Left colon (tissue), 2 donors: ENCODE results near the gene TRAIP. TPM values are rescaled to one million over a fixed set of nuclear protein-coding genes. Genes with fewer than 3 reads are reported as not detected.
A peak's percentile ranks its signal among the peaks of the same experiment; 100 is the strongest.
"Not testable (repeated sequence)": the region's sequence is repeated elsewhere in the genome, so short reads cannot be mapped to it uniquely, and the experiment has no call there.

Source experiments
- ATAC-seq: fragments of 200-7000 bp; cut with Tn5 transposase; one replicate; pipeline ENCODE4 v1.9.1; 2020; ENCODE audit warnings: mild to moderate bottlenecking, moderate library complexity
- DNase-seq, 2 donors: peaks; one replicate each; pipeline ENCODE4 v3.0.0-alpha.2; 2020
- intact Hi-C, 2 donors: fragments of 100-400 bp; cut with DNase I in 1 of 2; cut with micrococcal nuclease in 1 of 2; formaldehyde crosslinking; loops; one replicate each; pipeline versions ENCODE4 v1.11.2 to v1.14.0; 2022; cut with DNase I, micrococcal nuclease
- total RNA-seq, 2 donors: library from RNA; stranded (reverse); fragmentation: NEBNext Ultra II Directional; extraction: Animal tissue kit (Norgen Biotek cat#: 25700); gene quantifications; one replicate each; pipeline ENCODE4 v1.2.1, GENCODE V29; 2021
- donor health status: DM: no; HTN: no; CAD: no.
- donor health status: DM: yes; HTN: yes; CAD: no.

Gene TRAIP
- total RNA-seq, 2 donors from 2014 or later, result 3.2 to 5.3 TPM

GRCh38 chr3:49841126-49841696, 15.2 kb downstream of the TRAIP start:
- intact Hi-C loops, result loop anchor here in 1 of 2 donors (5.0 kb wide), 1 partner anchor 39 kb away; the partner anchor contains the start of gene INKA1
- ATAC-seq (peak; percentile 35), DNase-seq (peak in 1 of 2 donors; percentile 10)

DNA sequence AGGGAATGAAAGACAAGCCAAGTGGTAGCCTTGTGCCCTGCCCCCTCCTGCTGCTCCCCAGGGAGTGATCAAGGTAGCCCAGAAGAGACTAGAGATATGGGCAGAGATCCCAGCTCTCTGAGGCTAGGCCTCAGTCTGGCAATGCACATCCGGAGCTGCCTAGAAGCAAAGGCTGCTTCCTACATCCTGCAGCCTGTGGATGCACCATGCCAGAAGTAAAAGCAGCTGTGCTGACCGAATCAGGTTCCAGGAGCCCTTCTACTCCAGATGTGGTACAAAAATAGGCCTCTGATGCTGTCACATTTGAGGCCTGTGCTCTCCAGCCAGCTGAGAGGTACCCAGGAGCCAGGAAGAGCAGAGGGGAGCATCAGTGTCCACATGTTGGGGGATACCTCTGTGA, 16.0 kb downstream of the TRAIP start:
- ATAC-seq (no peak), DNase-seq (no peak)
- intact Hi-C loops, result loop anchor here in 1 of 2 donors (5.0 kb wide), 1 partner anchor 38 kb away; the partner anchor contains the start of gene INKA1

DNA sequence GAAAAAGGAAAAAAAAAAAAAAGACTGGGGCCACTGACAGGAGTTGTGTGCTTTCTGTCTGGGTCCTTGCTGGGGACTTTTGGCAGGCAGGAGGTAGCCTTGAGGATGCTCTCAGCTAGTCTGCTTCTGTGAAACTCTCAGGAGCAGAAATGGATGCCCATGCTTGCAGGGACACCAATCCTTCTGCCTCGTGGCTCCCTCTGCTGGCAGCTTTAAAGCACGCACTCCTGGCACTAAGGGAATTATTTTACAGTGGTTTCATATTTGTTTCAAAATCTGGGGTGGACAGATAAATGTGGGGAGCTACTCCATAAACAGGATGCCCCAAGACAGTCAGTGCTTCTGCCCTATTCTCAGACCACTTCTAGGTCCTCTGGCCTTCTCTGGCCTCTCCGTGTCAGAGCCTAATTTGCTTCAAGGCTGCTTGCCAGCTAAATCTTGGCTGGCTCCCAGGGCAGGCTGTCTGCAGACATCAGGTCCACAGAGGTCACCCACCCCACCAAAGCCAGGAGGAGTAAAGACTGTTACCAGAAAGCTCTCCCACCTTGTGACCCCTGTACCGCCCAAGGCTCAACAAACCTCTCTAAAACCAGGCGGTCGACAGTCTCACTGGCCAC, 17.1 kb downstream of the TRAIP start:
- ATAC-seq (peak; percentile 92), DNase-seq (peak; percentile 73 to 88)
- intact Hi-C loops, result loop anchor here in 1 of 2 donors (5.0 kb wide), 1 partner anchor 137 kb away; no protein-coding TSS in a partner anchor

DNA sequence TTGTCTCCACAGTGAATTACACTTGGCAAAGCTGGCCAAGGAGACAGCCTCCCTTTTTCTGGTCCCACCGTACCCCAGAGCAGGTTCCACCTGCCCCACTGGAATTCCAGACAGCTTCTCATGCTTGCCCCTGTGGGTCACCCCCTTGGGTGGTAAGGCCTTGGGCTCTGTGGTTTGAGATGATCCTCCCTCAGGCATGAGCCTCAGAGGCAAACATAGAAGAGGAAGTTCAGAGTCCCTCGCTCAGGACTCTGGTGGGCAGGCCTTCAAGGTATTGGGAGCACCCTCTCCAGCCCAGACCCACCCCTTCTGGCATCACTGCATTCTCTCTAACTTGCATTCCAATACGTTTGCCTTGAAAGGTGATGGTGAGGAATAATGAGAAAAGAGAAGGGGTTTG, 25.0 kb downstream of the TRAIP start:
- no peak for ATAC-seq
- intact Hi-C loops, result no loop called here
- no peak for DNase-seq

DNA sequence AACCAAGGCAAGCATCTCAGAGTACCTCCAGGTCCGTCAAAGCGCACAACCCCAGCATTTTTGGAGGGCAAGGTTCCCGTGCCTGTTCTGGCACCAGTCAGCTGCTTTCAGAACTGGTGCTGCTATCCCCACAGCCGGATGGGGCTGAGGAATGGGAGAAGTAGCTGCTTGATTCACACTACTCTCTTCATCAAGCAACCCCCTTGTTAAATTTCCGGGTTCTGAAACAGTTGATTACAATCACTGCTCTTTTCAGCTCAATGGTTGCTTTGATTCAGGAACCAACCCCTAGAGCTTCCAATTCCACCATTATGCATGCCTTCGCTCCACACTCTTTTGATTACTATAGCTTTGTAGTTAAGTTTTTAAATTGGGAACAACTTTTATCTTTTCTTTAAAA, 30.3 kb downstream of the TRAIP start:
- ATAC-seq, result no peak

GRCh38 chr3:49823131-49823530, 33.2 kb downstream of the TRAIP start:
- ATAC-seq, DNase-seq, intact Hi-C loops: not testable (repeated sequence)

More for the DNA sequence above, 30.3 kb downstream of the TRAIP start:
- no peak for DNase-seq
- intact Hi-C loops, result no loop called here

DNA sequence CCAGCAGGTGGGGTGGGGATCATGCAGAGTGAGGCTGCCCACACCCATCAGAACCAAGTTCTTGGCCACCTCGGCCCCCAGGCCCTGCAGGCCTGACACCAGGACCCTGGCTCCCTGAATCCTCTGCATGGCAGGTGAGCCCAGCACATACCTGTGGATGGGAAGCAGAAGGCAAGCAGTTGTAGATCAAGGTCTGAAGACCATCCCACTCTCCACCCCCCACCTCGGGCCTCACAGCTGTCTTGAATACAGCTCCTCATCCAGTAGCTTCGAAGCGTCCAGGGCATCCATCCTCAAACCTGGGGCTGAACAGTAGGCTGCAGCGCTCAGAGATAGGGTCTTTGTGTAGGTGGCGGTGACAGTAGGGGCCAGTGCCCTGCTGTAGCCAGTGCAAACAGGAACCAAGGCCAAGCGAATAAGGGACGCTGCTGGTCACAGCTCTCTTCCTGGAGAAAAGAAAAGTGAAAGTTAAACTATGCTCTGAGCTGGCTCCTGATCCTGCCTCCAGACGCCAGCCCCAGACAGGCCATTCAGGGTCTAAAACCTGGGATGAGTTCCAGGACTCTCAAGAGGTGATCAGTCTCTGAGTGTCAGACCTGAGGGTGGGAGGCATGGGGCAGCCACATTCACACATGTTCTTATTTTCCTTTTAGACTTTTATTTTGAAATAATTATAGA, 42.7 kb downstream of the TRAIP start, which contains the start of gene UBA7:
Gene UBA7 (minus strand): TSS at position 457 of the 678 bp plus-strand sequence. CDS start 166 bp downstream, at position 291.
- peak; percentile 53 to 55 for DNase-seq
- intact Hi-C loops, result no loop called here
- peak; percentile 98 for ATAC-seq

DNA sequence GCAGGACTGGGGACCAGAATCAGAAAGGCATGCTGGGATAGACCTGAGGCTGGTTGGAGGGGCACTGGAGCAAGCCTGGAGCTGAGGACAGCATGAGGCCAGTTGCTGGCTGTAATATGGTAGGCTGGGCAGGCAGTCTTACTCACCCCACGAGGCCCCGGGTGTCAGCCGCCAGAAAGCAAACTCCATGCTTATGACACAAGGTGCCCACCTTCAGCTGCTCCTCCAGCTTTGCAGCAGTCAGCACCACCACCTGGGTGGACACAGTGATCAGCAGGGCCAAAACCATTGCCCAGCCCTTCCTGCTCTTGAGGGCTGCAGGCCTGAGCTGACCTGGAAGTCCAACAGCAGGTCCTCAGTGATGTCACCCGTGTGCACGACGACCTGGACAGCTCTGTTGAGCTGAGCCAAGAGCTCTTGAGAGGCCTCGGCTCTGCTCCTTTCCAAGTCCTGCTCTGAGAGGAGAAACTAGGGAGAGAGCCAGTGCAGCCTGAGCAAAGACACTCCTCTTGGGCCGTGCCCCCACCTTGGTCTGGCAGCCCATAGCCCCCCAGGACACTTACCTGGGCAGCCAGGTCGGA, 43.4 kb downstream of the TRAIP start:
- peak; percentile 37 for ATAC-seq
- intact Hi-C loops, result no loop called here
- peak in 1 of 2 donors; percentile 16 for DNase-seq

GRCh38 chr3:49807431-49808114, 48.8 kb downstream of the TRAIP start:
- intact Hi-C loops, result loop anchor here in 1 of 2 donors (10.0 kb wide), 1 partner anchor 97 kb away; the partner anchor contains the start of gene MST1R
- ATAC-seq (no peak), DNase-seq (no peak)

- intact Hi-C loops, result loop anchor here in 1 of 2 donors (10.0 kb wide), 1 partner anchor 98 kb away; the partner anchor contains the start of gene MST1R
- ATAC-seq (no peak), DNase-seq (no peak)
Measured at GRCh38 chr3:49806850-49807249, 49.5 kb downstream of the TRAIP start.

DNA sequence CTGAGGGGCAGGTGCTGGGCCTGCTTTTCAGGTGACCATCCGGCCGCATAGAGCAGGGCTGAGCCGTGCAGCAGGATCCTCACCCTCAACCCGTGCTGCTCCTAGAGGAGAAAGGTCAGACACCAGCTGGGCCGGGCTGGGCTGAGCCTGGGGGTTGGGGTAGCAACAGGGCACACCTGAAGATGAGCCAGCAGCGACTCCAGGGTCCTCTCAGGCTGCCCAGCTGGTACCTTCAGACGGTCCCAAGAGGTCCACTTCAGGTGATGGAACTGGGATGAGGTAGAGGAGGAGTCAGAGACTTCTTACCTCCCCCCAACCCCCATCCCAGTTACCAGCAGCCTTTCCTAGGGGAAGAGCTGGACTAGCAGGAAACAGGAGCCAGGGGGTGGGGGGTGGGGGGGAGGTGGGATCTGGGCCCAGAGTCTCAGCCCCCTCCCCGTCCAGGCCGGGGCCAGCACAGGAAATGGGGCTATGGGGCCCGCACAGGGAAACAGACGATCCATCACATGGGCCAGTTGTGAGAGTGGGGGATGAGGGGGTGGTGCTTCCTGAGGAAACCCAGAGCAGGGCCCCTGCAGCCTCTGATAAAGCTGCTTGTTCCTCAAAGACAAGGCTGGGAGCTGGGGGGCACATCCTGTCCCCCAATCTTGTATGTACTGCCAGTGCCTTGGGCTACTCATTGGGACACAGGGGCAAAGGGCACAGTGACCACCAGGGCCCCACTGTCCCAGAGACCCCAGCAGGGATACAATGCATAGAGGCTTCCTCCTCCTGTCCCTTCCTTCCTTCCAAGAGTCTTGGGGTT, 50.3 kb downstream of the TRAIP start:
- no peak for ATAC-seq
- peak in 1 of 2 donors; percentile 46 for DNase-seq
- intact Hi-C loops, result loop anchor here in 1 of 2 donors (10.0 kb wide), 1 partner anchor 99 kb away; the partner anchor contains the start of gene MST1R

DNA sequence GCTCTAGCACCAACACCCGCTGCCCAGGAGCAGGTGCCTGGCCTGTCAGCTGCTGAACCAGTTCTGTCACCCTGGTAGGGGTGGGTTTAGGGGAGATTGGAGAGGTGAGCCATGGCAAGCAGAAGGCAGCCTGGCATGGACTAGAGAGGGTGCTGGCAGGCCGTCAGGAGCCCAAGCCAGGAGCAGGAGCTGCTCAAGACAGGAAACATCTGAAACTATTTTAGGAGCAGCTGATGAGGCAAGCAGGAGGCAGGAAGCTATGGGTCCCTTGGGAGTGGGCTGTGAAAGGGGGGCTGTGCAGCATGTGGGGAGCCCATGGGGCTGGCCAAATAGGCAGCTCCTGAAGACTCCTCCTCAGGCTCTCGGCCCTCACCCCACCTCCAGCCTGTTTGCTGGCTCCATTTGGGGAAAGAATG, 51.0 kb downstream of the TRAIP start:
- intact Hi-C loops, result loop anchor here in 1 of 2 donors (10.0 kb wide), 1 partner anchor 99 kb away; the partner anchor contains the start of gene MST1R
- DNase-seq, result peak; percentile 50 to 57
- ATAC-seq, result peak; percentile 21

DNA sequence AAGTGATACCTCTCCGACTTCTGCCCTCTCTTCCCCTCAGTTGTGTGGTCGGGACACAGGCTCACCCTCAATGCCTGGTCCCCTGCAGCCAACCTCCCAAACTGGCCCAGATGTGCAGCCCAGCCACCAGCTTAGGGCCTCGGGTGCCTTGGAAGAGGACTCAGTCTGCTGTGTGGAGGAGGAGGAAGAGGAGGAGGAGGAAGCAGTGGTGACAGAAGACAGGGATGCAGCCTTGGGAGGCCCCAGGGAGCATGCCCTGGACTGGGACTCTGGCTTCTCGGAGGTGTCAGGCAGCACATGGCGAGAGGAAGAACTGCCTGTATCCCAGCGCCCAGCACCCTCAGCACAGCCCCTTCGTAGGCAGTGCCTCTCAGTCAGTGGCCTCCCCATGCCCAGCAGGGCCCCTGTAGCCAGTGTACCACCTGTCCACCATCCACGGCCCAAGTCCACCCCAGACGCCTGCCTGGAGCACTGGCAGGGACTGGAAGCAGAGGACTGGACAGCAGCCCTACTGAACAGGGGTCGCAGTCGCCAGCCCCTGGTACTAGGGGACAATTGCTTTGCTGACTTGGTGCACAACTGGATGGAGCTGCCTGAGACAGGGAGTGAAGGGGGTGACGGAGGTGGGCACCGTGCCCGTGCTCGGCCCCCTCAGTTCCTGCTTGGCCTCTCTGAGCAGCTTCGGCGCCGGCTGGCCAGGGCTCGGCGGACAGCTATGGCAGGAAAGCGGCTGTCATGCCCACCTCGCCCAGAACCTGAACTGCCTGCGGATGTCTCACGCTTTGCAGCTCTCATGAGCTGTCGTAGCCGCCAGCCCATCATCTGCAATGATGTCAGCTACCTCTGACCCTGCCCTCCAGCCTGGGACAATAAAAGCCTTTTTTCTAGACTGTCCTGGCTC, 52.0 kb downstream of the TRAIP start:
- DNase-seq (peak in 1 of 2 donors; percentile 20), ATAC-seq (no peak)
- intact Hi-C loops, result loop anchor here in 1 of 2 donors (5.0 to 10.0 kb wide), 2 partner anchors 38 to 100 kb away; partner anchors contain the start of gene MST1R

GRCh38 chr3:49803465-49804140, 52.8 kb downstream of the TRAIP start:
- DNase-seq (peak in 1 of 2 donors; percentile 63), ATAC-seq (no peak)
- intact Hi-C loops, result loop anchor here in 1 of 2 donors (5.0 to 10.0 kb wide), 2 partner anchors 39 to 101 kb away; partner anchors contain the start of gene MST1R

DNA sequence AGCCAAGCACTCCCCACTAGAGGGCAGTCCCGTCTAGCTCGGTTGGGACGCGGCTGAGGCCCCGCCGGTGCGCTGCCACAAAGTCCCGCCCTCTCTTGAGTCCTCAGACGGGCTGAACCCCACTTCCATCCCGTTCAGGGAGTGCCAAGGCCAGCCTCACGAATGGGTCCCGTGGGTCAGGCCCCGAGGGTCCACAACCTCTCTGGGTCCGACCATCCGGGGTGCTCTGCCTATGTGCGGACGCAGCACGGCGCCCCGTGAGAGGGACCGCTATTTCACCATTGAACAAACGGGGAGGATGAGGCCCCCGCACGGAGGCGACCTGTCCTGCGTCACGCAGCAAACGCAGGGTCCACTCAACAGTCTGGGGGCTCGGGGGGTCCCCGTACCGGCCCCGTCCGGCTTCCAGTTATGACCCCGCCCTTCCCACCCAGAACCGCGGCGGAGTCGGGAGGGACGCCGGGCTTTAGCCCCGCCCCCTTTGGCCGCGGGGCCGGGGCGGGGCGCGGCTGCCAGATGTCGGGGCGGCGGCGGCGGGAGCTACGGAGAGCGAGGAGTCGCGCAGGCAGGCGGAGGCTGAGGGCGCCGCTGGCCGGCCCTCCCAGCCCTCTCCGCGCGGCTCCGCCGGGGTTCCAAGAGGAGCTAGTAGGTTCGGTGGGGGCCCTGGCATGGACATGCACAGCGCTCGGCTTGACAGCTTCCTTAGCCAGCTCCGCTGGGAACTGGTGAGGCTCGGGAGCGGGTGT, 53.5 kb downstream of the TRAIP start, which contains the start of gene INKA1:
Gene INKA1 (plus strand): TSS at position 543 of the 746 bp plus-strand sequence. CDS start 132 bp downstream, at position 675.
- intact Hi-C loops, result loop anchor here in 1 of 2 donors (5.0 to 10.0 kb wide), 2 partner anchors 39 to 102 kb away; partner anchors contain the start of gene MST1R
- ATAC-seq (peak; percentile 88), DNase-seq (peak; percentile 90 to 95)
